Left lung (tissue), 10 donors: Measurements from ENCODE around the gene BICC1. TPM values are rescaled to one million over a fixed set of nuclear protein-coding genes. Genes with fewer than 3 reads are reported as not detected.

ENCODE experiments used
- ATAC-seq: fragments of 200-7000 bp; cut with Tn5 transposase; one replicate; pipeline ENCODE4 v1.9.1; 2020; ENCODE audit warnings: moderate library complexity
- DNase-seq, 4 donors: peaks; one replicate each; pipeline ENCODE4 v3.0.0-alpha.2; 2013 to 2020
- H3K27ac ChIP-seq, 2 donors: fragments of 200-600 bp; sonication (generic) in 1 of 2; one replicate each; pipeline versions ENCODE4 v1.5.0 to v1.8.0; 2020 to 2021
- H3K27me3 ChIP-seq, 2 donors: fragments of 200-600 bp; sonication (generic) in 1 of 2; one replicate each; pipeline versions ENCODE4 v1.5.0 to v1.8.0; 2020 to 2021
- H3K36me3 ChIP-seq, 2 donors: fragments of 200-600 bp; sonication (generic) in 1 of 2; one replicate each; pipeline versions ENCODE4 v1.5.0 to v1.8.0; 2020 to 2021
- H3K4me1 ChIP-seq, 2 donors: fragments of 200-600 bp; one replicate each; pipeline ENCODE4 v1.8.0; 2021
- H3K4me3 ChIP-seq, 2 donors: fragments of 200-600 bp; sonication (generic) in 1 of 2; one replicate each; pipeline versions ENCODE4 v1.5.0 to v1.8.0; 2020 to 2021; ENCODE audit warnings: mild to moderate bottlenecking in 1 of 2
- H3K9me3 ChIP-seq, 2 donors: fragments of 200-600 bp; sonication (generic) in 1 of 2; one replicate each; pipeline versions ENCODE4 v1.5.0 to v1.8.0; 2020 to 2021
- CTCF ChIP-seq, 2 donors: fragments of 200-600 bp; sonication (generic) in 1 of 2; IDR thresholded peaks; one replicate each; pipeline versions ENCODE4 v1.5.0 to v1.8.0; 2021; ENCODE audit warnings: antibody characterized with exemption in 2 of 2
- intact Hi-C, 2 donors: fragments of 100-400 bp; cut with DNase I; formaldehyde crosslinking; loops; one replicate each; pipeline versions ENCODE4 v1.11.2 to v1.14.2; 2022
- polyA plus RNA-seq, 6 donors: library from polyadenylated mRNA; unstranded; fragments of 120-200 nt; gene quantifications; one replicate each; pipeline ENCODE4 v1.2.1, GENCODE V29; 2013; ENCODE audit not compliant: insufficient read length in 6 of 6
- total RNA-seq, 2 donors: library from RNA; stranded (reverse); fragmentation: NEBNext Ultra II Directional; extraction: Animal tissue kit (Norgen Biotek cat#: 25700); gene quantifications; one replicate each; pipeline ENCODE4 v1.2.1, GENCODE V29; 2021
- donor health status: DM: no; HTN: yes; CAD: no.
- donor health status: DM: no; HTN: no; CAD: no.

The BICC1 gene
- total and polyA plus RNA-seq, 8 donors, result 10.9 to 47.4 (median 37.1) TPM

GRCh38 chr10:58868736-58869435 is 356.2 kb downstream of the BICC1 start:
- Histone ChIP-seq H3K9me3 (no peaks in the 10 kb centered on the region), H3K36me3 (no peaks in the 10 kb centered on the region), H3K4me1 (no peaks in the 10 kb centered on the region), H3K27me3 (no peaks in the 10 kb centered on the region), H3K4me3 (no peak overlapping the region), H3K27ac (no peak overlapping the region)
- TF ChIP-seq CTCF (IDR thresholded peaks at IDR 0.05), result no peak
- intact Hi-C loops, result no loop called here
- DNase-seq, result no peak
- ATAC-seq, result no peak

DNA sequence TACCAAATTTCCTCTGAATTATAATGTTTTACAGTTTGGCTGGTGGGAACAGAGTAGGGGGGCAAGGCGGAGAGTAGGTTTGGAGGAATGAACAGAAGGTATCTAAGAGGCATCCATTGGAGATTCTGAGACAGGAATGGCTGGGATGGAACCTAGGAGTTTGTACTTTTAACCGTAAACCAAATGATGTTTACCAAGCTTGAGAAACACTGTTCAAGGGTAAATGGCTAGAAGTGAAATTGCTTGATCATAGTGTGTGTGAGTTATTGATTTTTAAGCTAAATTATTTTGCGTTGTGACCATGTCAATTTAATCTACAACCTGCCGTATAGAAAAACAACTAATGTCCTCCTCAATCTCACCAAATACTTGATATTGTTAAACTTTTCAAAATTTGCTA is 357.4 kb downstream of the BICC1 start:
- no peak for TF ChIP-seq CTCF (IDR thresholded peaks at IDR 0.05)
- Histone ChIP-seq H3K4me1 (no peaks in the 10 kb centered on the region), H3K27me3 (no peaks in the 10 kb centered on the region), H3K4me3 (no peak overlapping the region), H3K36me3 (no peaks in the 10 kb centered on the region), H3K9me3 (no peaks in the 10 kb centered on the region), H3K27ac (no peak overlapping the region)
- DNase-seq (no peak), ATAC-seq (no peak)
- intact Hi-C loops, result no loop called here

GRCh38 chr10:58873161-58873560 is 360.5 kb downstream of the BICC1 start:
- ATAC-seq (no peak), DNase-seq (no peak)
- intact Hi-C loops, result no loop called here
- no peaks in the 10 kb centered on the region for H3K9me3 ChIP-seq
- H3K27ac ChIP-seq, result no peak overlapping the region
- no peak overlapping the region for H3K4me3 ChIP-seq
- H3K36me3 ChIP-seq, result no peaks in the 10 kb centered on the region
- H3K4me1 ChIP-seq, result no peaks in the 10 kb centered on the region
- no peaks in the 10 kb centered on the region for H3K27me3 ChIP-seq
- TF ChIP-seq CTCF (IDR thresholded peaks at IDR 0.05), result no peak

Other genes with a start within 250 kb of the BICC1 start
- gene IPMK, start 245.0 kb upstream of the BICC1 start, total RNA-seq, result 1 to 10 TPM; 4.7 to 7.6 TPM
- 1 to 10 TPM; 6.4 to 8.1 (median 6.9) TPM for gene IPMK, start 245.0 kb upstream of the BICC1 start, polyA plus RNA-seq
- gene CISD1, start 243.7 kb upstream of the BICC1 start, total RNA-seq, result 10 to 100 TPM; 34.3 to 39.5 TPM
- gene CISD1, start 243.7 kb upstream of the BICC1 start, polyA plus RNA-seq, result 10 to 100 TPM; 19.3 to 22.4 (median 20.4) TPM
- 10 to 100 TPM; 20.6 to 33.6 TPM for gene UBE2D1, start 177.9 kb upstream of the BICC1 start, total RNA-seq
- gene UBE2D1, start 177.9 kb upstream of the BICC1 start, polyA plus RNA-seq, result 10 to 100 TPM; 30.3 to 34.8 (median 33.0) TPM
- 10 to 100 TPM; 27.6 to 33.6 TPM for gene TFAM, start 127.5 kb upstream of the BICC1 start, total RNA-seq
- gene TFAM, start 127.5 kb upstream of the BICC1 start, polyA plus RNA-seq, result 10 to 100 TPM; 58.0 to 68.4 (median 62.7) TPM